HuH-7.5 (cell line): ENCODE results near the gene SVOP.
"Not testable (repeated sequence)": the region's sequence is repeated elsewhere in the genome, so short reads cannot be mapped to it uniquely, and the experiment has no call there.

Experiments
- DNase-seq: peaks from one replicate; pipeline ENCODE4 v3.0.0; 2011; ENCODE audit warnings: low spot score

SVOP gene

DNA sequence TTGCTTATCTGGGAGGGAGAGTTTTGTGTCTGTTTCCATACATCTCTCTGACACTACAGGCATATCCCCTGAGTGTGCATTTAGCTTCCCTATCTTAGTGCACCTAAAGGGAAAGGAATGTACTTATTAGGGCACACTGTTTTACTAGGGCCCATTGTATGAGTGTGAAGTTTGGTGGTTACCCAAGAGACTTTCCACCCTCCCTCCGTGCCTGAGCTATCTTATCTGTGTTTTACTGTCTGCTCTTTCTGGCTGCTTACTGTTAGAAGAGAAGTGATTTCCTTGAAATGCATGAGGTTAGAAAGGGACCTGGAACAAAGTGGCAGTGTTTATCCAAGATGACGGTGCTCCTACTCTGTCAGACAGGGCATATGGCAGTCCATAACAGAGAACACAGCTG is 8.5 kb upstream of the SVOP start:
- DNase-seq: no peak

- not testable (repeated sequence) for DNase-seq
Observed at GRCh38 chr12:109028624-109029023, 7.8 kb upstream of the SVOP start.

DNA sequence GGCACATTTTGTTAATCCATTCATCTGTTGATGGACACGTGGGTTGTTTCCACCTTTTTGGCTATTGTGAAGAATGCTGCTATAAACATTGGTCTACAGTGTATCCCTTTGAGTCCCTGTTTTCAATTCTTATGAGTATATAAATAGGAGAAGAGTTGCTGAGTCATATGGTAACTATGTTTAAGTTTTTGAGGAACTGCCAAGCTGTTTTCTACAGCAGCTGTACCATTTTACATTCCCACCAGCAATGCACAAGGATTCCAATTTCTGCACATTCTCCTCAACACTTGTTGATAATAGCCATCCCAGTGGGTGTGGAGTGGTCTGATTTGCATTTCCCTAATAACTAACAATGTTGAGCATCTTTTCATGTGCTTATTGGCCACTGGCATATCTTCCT is 6.9 kb upstream of the SVOP start:
- no peak for DNase-seq

DNA sequence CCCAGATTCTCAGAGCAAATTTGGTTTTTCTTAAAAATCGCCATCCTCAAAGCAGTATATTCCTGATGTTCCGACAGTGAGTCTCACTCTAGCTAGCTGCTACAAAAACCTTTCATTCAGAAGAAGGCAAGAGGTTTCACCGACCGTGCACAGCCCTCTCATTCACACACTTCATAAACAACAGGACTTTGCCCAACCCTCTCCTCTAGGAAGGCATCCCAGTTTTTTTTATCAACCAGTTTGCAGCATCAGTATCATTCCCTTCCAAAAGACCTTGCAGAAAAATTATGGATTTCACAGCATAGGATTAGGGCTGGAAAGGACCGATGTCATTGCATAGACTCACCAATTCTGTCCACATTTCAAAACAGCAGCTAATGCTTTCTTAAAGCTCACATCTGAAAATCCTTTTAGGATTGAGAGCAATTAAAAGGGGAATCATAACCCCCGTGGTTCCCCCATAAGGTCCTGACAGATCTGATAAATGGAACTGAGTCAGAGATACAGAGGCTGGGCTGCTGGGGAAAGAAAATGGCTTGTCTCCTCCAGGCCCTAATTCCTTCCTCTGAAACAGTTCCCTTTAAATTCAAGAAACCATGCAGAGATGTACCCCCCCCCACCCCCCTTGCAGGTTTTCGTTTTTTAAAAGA is 597 bp downstream of the SVOP start:
- DNase-seq: no peak

DNA sequence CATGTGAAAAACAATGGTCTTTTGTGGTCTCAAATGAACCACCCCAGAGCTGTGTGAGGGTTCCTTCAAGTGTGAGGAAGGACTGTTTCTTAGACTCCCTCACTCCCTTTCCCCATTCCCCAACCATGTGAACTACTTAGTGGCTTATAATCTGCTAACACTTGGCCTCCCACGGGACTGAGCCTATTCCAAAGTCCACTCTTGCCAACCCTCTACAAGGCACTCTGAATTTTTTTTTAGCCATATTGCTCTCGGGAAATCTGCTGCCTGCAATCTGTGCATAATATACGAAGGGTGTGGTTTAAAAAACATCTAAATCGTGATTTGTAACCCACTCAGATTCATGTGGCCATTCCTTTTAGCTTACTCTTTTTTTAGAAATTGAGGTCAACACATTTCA is 2.6 kb downstream of the SVOP start:
- DNase-seq: no peak

- no peak for DNase-seq
Observed at GRCh38 chr12:109016978-109017377, 3.9 kb downstream of the SVOP start.

GRCh38 chr12:109016016-109016415 is 4.9 kb downstream of the SVOP start:
- no peak for DNase-seq

- DNase-seq: no peak
Observed at GRCh38 chr12:109014984-109015765, 5.7 kb downstream of the SVOP start.

DNA sequence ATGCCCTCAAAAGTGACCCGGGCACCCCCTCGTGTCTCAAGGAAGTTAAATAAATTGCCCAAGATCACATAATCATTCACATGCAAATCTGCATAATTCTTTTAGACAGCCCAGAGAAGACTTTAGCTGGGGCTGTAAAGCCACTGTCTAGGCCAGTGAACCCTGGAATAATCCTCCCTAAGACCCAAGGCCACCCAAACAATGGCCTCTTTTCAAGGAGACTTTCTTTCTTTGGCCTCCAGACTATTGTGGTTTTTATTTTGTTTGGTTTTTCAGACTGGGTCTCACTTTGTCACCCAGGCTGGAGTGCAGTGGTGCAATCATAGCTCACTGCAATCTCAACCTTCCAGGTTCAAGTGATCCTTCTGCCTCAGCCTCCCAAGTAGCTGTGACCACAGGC is 10.6 kb downstream of the SVOP start:
- DNase-seq: no peak

DNA sequence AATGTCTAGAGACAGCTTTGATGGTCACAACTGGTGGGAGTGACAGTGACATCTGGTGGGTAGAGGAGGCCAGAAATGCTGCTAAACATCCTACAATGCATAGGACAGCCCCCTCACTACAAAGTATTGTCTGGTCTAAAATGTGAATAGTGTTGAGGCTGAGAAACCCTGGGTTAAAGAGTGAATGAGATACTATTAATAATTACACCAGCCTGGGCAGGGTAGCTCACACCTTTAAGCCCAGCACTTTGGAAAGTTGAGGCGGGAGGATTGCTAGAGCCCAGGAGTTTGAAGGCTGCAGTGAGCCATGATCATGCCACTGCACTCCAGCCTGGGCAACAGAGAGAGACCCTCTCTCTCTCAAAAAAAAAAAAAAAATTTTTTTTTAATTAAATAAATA is 11.1 kb downstream of the SVOP start:
- no peak for DNase-seq

GRCh38 chr12:109004017-109004416 is 16.9 kb downstream of the SVOP start:
- DNase-seq: no peak

GRCh38 chr12:108996320-108996719 is 24.5 kb downstream of the SVOP start:
- DNase-seq: no peak

GRCh38 chr12:108995370-108995992 is 25.4 kb downstream of the SVOP start:
- no peak for DNase-seq

DNA sequence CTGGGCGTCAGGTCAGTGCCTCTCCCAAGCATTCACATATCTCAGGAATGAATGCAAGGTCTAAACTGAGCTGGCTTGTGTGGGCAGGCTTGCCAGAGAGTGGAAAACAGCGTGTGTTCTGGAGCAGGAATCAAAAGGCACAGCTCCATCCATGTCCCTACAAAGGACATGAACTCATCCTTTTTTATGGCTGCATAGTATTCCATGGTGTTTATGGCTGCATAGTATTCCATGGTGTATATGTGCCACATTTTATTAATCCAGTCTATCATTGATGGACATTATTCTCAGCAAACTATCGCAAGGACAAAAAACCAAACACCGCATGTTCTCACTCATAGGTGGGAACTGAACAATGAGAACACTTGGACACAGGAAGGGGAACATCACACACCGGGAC is 30.8 kb downstream of the SVOP start:
- not testable (repeated sequence) for DNase-seq

DNA sequence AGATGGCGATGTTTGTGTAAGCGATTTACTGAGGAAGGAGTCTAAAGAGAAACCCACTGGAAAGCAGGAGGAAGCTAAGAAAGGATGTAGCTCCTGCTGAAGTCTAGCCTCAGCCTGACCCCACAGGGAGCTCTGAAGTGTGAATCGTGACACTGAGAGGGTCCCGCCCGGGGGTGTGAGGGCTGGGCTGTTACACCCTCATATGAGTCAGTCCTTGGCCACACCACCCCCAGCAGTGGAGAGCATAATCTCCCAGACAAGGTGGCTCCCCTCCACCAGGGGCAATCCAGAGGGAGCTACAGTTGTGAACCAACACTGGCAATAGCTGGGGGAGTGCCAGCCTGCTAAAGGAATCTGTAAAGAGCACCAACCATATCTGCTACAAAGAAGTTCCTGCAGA is 31.5 kb downstream of the SVOP start:
- no peak for DNase-seq

DNA sequence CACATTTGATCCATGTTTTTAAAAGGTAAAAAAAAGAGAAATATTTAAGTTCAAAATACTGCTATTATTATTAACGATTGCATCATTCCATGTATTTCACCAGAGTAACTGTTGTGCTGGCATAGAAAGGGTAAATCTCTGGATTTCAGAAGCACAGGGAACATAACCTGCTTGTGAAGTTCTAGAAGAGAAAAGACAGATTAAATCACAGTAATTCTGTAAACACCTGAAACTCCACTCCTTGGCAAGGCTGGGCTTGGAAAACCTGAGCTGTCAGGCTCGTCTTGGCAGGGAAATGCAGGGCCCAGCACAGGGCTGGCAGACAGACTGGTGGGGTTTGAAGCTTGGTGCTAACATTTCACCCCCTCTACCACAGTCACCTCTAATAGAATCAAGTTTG is 35.1 kb downstream of the SVOP start:
- DNase-seq: no peak

DNA sequence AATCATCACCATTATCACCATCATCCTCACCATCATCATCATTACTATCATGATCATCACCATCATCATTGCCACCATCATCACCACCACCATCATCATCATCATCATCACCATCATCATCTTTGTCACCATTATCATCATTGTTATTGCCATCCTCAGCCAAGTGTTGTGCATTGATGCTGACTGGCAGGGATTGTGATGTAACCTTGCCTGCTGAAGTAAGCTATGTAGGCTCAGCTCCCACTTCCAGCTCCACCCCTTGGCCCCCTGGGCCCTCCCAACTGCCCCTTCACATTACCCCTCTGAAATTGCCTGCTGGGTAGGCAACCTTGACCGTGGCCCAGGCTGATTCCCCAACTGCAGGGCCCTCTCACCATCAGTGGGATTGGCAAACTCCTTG is 37.6 kb downstream of the SVOP start:
- DNase-seq: no peak

GRCh38 chr12:108982621-108983219 is 38.1 kb downstream of the SVOP start:
- DNase-seq: no peak

DNA sequence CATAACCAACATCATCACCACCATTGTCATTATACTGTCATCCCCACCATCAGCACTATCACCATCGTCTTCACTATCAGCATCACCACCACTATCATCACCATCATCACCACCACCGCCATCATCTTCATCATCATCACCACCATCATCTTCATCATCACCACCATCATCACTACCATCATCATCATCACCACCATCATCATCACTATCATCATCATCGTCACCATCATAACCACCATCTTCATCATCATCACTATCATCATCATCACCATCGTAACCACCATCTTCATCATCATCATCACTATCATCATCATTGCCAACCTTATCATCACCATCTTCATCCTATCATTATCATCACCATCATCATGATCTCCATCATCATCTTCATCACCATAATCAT is 39.0 kb downstream of the SVOP start:
- DNase-seq: no peak

DNA sequence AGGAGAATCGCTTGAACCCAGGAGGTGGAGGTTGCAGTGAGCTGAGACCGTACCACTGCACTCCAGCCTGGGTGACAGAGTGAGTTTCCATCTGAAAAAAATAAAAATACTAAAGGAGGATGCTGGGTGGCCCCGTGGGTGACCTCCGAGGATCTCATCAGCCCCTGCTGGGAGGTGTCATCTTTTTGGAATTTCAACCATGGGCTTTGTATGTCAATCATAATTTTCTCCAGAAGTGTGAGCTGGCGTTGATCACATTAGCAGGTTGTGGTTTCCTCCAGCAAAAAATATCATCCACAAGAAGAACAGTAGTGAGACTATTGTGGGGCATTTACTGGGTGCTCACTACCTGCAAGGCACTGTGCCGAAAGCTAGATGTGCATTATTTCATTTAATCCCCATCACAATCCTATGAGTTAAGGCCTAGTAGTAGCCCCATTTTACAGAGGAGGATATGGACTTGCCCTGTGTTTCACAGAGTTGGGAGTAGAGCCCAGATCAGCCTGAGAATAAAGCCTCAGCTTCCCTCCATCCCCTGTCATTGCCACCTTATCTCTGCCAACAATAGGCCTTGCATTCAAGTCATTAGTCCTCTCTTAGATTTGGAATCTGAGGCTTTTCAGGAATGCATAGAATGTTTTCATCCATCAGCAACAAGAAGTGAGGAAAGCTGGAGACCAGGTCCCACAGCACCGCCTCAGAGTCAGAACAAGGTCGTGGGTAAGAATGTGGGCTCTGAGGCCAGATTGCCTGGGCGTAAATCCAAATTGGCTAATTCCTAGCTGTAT is 39.8 kb downstream of the SVOP start:
- DNase-seq: no peak

DNA sequence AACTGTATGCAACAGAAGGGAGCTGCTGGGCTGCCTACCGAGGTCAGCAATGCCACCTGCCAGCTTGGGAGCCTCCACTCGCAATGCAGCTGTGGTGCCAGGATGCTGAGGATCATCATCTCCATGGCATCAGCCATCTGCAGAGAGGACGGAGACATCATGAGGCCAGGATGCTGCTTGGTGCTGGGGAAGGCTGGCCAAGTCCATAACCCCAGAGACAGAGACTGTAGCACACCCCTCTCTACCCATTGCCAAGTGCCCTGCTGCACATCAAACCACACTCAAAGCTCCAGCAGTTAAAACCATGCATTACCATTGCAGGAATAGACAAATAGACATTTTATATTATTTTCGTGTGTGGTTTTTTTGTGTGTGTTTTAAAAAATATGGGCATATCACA is 43.5 kb downstream of the SVOP start:
- DNase-seq: no peak

DNA sequence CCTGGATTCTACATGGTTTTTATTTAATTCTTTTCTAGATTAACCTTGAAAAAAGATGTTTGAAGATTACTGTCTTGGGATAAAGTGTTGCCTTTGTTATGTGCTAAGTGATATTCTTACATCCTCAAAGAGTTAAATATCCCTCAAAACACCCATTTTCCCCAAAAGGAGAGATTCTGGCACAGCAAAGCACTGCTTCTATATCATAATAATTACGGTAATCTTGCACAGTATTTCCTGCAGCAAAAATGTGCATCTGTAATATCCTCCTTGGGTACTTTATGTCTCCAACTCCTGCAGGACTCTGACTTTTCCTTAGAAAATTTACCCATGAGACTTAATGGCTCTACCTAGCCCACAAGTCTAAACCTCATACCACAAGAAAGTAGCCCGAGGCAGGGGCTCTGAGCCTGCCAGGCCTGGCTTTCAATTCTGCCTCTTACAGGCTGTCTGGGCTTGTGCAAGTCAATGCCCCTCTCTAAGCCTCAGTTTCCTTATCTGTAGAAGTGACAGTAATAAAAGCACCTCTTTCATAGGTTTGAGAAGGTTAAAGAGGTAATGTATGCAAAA is 45.8 kb downstream of the SVOP start:
- no peak for DNase-seq
